GM18508 (cell line): ENCODE results near the gene HSD3B1.
"Not testable (repeated sequence)": the region's sequence is repeated elsewhere in the genome, so short reads cannot be mapped to it uniquely, and the experiment has no call there.

Source experiments
- ATAC-seq: cut with Tn5 transposase; IDR thresholded peaks from one replicate; pipeline ENCODE4 v1.9.1; 2021; ENCODE audit warnings: moderate number of reproducible peaks; ENCODE audit not compliant: insufficient read depth, unreplicated experiment

HSD3B1 gene

GRCh38 chr1:119489201-119489600, 17.8 kb upstream of the HSD3B1 start:
- no peak for ATAC-seq

GRCh38 chr1:119490925-119491324, 16.1 kb upstream of the HSD3B1 start:
- no peak for ATAC-seq

- ATAC-seq = no peak
Measured at GRCh38 chr1:119492763-119493162, 14.2 kb upstream of the HSD3B1 start.

GRCh38 chr1:119504831-119505230, 2.2 kb upstream of the HSD3B1 start:
- ATAC-seq = no peak

- no peak for ATAC-seq
Measured at GRCh38 chr1:119510046-119510445, 3.0 kb downstream of the HSD3B1 start.

- no peak for ATAC-seq
Measured at GRCh38 chr1:119515221-119515620, 8.2 kb downstream of the HSD3B1 start.

- ATAC-seq = no peak
Measured at GRCh38 chr1:119516247-119516646, 9.2 kb downstream of the HSD3B1 start.

- ATAC-seq = no peak
Measured at GRCh38 chr1:119516680-119517079, 9.7 kb downstream of the HSD3B1 start.

GRCh38 chr1:119517667-119518066, 10.7 kb downstream of the HSD3B1 start:
- ATAC-seq = not testable (repeated sequence)

- ATAC-seq = no peak
Measured at GRCh38 chr1:119531606-119532323, 24.8 kb downstream of the HSD3B1 start.

GRCh38 chr1:119532324-119532910, 25.4 kb downstream of the HSD3B1 start:
- ATAC-seq = no peak

GRCh38 chr1:119535381-119535780, 28.4 kb downstream of the HSD3B1 start:
- no peak for ATAC-seq

GRCh38 chr1:119537966-119538365, 31.0 kb downstream of the HSD3B1 start:
- ATAC-seq = no peak

- ATAC-seq = no peak
Measured at GRCh38 chr1:119539636-119540035, 32.6 kb downstream of the HSD3B1 start.

GRCh38 chr1:119541389-119541788, 34.4 kb downstream of the HSD3B1 start:
- ATAC-seq = no peak

GRCh38 chr1:119542492-119542946, 35.5 kb downstream of the HSD3B1 start:
- no peak for ATAC-seq

GRCh38 chr1:119544165-119544762, 37.3 kb downstream of the HSD3B1 start:
- no peak for ATAC-seq

- no peak for ATAC-seq
Measured at GRCh38 chr1:119546641-119547040, 39.6 kb downstream of the HSD3B1 start.

- no peak for ATAC-seq
Measured at GRCh38 chr1:119547306-119547705, 40.3 kb downstream of the HSD3B1 start.

- no peak for ATAC-seq
Measured at GRCh38 chr1:119547805-119548204, 40.8 kb downstream of the HSD3B1 start.

- ATAC-seq = peak; percentile 50
Measured at GRCh38 chr1:119549719-119550132, 42.7 kb downstream of the HSD3B1 start.

GRCh38 chr1:119550381-119550780, 43.4 kb downstream of the HSD3B1 start:
- no peak for ATAC-seq
